ENCODE results near the gene TBATA.
A peak's percentile ranks its signal among the peaks of the same experiment; 100 is the strongest.

The TBATA gene

GRCh38 chr10:70785190-70785589 is at the start of gene TBATA:
TSS of gene TBATA (minus strand) at chr10:70785377. CDS start at chr10:70783379, 1,998 bp downstream.
- DNase-seq (ENCODE audit: low read depth, low spot score), result no peak
- Histone ChIP-seq H3K9me3 (ENCODE audit: low read depth, low read length) (no peaks in the 10 kb centered on the region), H3K4me3 (no peak within 1 kb of the TSS), H3K36me3 (ENCODE audit: insufficient read depth, low read length) (no peaks in the 10 kb centered on the region), H3K9ac (ENCODE audit: insufficient read length) (no peak within 1 kb of the TSS), H3K27ac (no peak within 1 kb of the TSS)
- no peak for TF ChIP-seq EZH2 (IDR thresholded peaks at IDR 0.05)
- no peak for TF ChIP-seq POLR2AphosphoS5 (IDR thresholded peaks at IDR 0.05; ENCODE audit: borderline replicate concordance, low read depth, low read length)
- no peak for TF ChIP-seq FOXP2 (optimal IDR thresholded peaks at IDR 0.05; ENCODE audit: control extremely low read depth, extremely low read length, insufficient read depth)

GRCh38 chr10:70834441-70835151 is 49.4 kb upstream of the TBATA start:
- no peaks in the 10 kb centered on the region for H3K9me3 ChIP-seq (ENCODE audit: low read depth, low read length)
- H3K36me3 ChIP-seq (ENCODE audit: insufficient read depth, low read length), result peaks cover 9% of the 10 kb centered on the region
- no peak for DNase-seq (ENCODE audit: low read depth, low spot score)
- no peak for TF ChIP-seq EZH2 (IDR thresholded peaks at IDR 0.05)
- TF ChIP-seq FOXP2 (optimal IDR thresholded peaks at IDR 0.05; ENCODE audit: control extremely low read depth, extremely low read length, insufficient read depth), result no peak
- TF ChIP-seq POLR2AphosphoS5 (IDR thresholded peaks at IDR 0.05; ENCODE audit: borderline replicate concordance, low read depth, low read length), result no peak
- H3K27ac ChIP-seq, result no peak overlapping the region
- no peak overlapping the region for H3K4me3 ChIP-seq
- no peak overlapping the region for H3K9ac ChIP-seq (ENCODE audit: insufficient read length)

GRCh38 chr10:70834021-70834420 is 48.8 kb upstream of the TBATA start:
- Histone ChIP-seq H3K36me3 (ENCODE audit: insufficient read depth, low read length) (peaks cover 9% of the 10 kb centered on the region), H3K27ac (no peak overlapping the region), H3K9ac (ENCODE audit: insufficient read length) (no peak overlapping the region), H3K4me3 (no peak overlapping the region), H3K9me3 (ENCODE audit: low read depth, low read length) (no peaks in the 10 kb centered on the region)
- TF ChIP-seq FOXP2 (optimal IDR thresholded peaks at IDR 0.05; ENCODE audit: control extremely low read depth, extremely low read length, insufficient read depth) (no peak), EZH2 (IDR thresholded peaks at IDR 0.05) (no peak)
- no peak for DNase-seq (ENCODE audit: low read depth, low spot score)

- no peak overlapping the region for H3K9ac ChIP-seq (ENCODE audit: insufficient read length)
- no peaks in the 10 kb centered on the region for H3K9me3 ChIP-seq (ENCODE audit: low read depth, low read length)
- H3K36me3 ChIP-seq (ENCODE audit: insufficient read depth, low read length), result peaks cover 9% of the 10 kb centered on the region
- H3K27ac ChIP-seq, result no peak overlapping the region
- no peak for DNase-seq (ENCODE audit: low read depth, low spot score)
- TF ChIP-seq FOXP2 (optimal IDR thresholded peaks at IDR 0.05; ENCODE audit: control extremely low read depth, extremely low read length, insufficient read depth) (no peak), EZH2 (IDR thresholded peaks at IDR 0.05) (no peak), POLR2AphosphoS5 (IDR thresholded peaks at IDR 0.05; ENCODE audit: borderline replicate concordance, low read depth, low read length) (no peak)
- no peak overlapping the region for H3K4me3 ChIP-seq
Measured at GRCh38 chr10:70833601-70834000, 48.4 kb upstream of the TBATA start.

- no peak for DNase-seq (ENCODE audit: low read depth, low spot score)
- Histone ChIP-seq H3K27ac (0 out of 2 replicates have a peak overlapping the region, but pooled peaks have one; percentile 2), H3K4me3 (no peak overlapping the region), H3K9me3 (ENCODE audit: low read depth, low read length) (no peaks in the 10 kb centered on the region), H3K36me3 (ENCODE audit: insufficient read depth, low read length) (peaks cover 8% of the 10 kb centered on the region), H3K9ac (ENCODE audit: insufficient read length) (no peak overlapping the region)
- no peak for TF ChIP-seq POLR2AphosphoS5 (IDR thresholded peaks at IDR 0.05; ENCODE audit: borderline replicate concordance, low read depth, low read length)
- no peak for TF ChIP-seq FOXP2 (optimal IDR thresholded peaks at IDR 0.05; ENCODE audit: control extremely low read depth, extremely low read length, insufficient read depth)
Measured at GRCh38 chr10:70832852-70833528, 47.8 kb upstream of the TBATA start.

- H3K27ac ChIP-seq, result 0 out of 2 replicates have a peak overlapping the region, but pooled peaks have one; percentile 2
- no peak overlapping the region for H3K4me3 ChIP-seq
- TF ChIP-seq FOXP2 (optimal IDR thresholded peaks at IDR 0.05; ENCODE audit: control extremely low read depth, extremely low read length, insufficient read depth), result no peak
- TF ChIP-seq EZH2 (IDR thresholded peaks at IDR 0.05), result no peak
- no peak for TF ChIP-seq POLR2AphosphoS5 (IDR thresholded peaks at IDR 0.05; ENCODE audit: borderline replicate concordance, low read depth, low read length)
- DNase-seq (ENCODE audit: low read depth, low spot score), result no peak
- no peaks in the 10 kb centered on the region; the same call in 1 of the 2 replicates for H3K36me3 ChIP-seq (ENCODE audit: insufficient read depth, low read length)
- no peaks in the 10 kb centered on the region for H3K9me3 ChIP-seq (ENCODE audit: low read depth, low read length)
- no peak overlapping the region for H3K9ac ChIP-seq (ENCODE audit: insufficient read length)
Measured at GRCh38 chr10:70832221-70832620, 47.0 kb upstream of the TBATA start.

- TF ChIP-seq POLR2AphosphoS5 (IDR thresholded peaks at IDR 0.05; ENCODE audit: borderline replicate concordance, low read depth, low read length), result no peak
- TF ChIP-seq FOXP2 (optimal IDR thresholded peaks at IDR 0.05; ENCODE audit: control extremely low read depth, extremely low read length, insufficient read depth), result no peak
- TF ChIP-seq EZH2 (IDR thresholded peaks at IDR 0.05), result no peak
- no peak overlapping the region for H3K9ac ChIP-seq (ENCODE audit: insufficient read length)
- no peak for DNase-seq (ENCODE audit: low read depth, low spot score)
- no peaks in the 10 kb centered on the region for H3K36me3 ChIP-seq (ENCODE audit: insufficient read depth, low read length)
- peak overlapping the region; percentile 47 for H3K4me3 ChIP-seq
- H3K9me3 ChIP-seq (ENCODE audit: low read depth, low read length), result no peaks in the 10 kb centered on the region
- peak overlapping the region; percentile 70; the same call in 1 of the 2 replicates for H3K27ac ChIP-seq
Measured at GRCh38 chr10:70830164-70830563, 45.0 kb upstream of the TBATA start.

- H3K4me3 ChIP-seq, result no peak overlapping the region
- no peaks in the 10 kb centered on the region for H3K36me3 ChIP-seq (ENCODE audit: insufficient read depth, low read length)
- peak overlapping the region; percentile 70; the same call in 1 of the 2 replicates for H3K27ac ChIP-seq
- no peak overlapping the region for H3K9ac ChIP-seq (ENCODE audit: insufficient read length)
- no peaks in the 10 kb centered on the region for H3K9me3 ChIP-seq (ENCODE audit: low read depth, low read length)
- DNase-seq (ENCODE audit: low read depth, low spot score), result no peak
- no peak for TF ChIP-seq POLR2AphosphoS5 (IDR thresholded peaks at IDR 0.05; ENCODE audit: borderline replicate concordance, low read depth, low read length)
- TF ChIP-seq EZH2 (IDR thresholded peaks at IDR 0.05), result no peak
- TF ChIP-seq FOXP2 (optimal IDR thresholded peaks at IDR 0.05; ENCODE audit: control extremely low read depth, extremely low read length, insufficient read depth), result no peak
Measured at GRCh38 chr10:70829543-70829942, 44.4 kb upstream of the TBATA start.
